Neuronal stem cell (in vitro differentiated cells): ENCODE measurements around the gene ZNG1B.
"Not testable (repeated sequence)": the region's sequence is repeated elsewhere in the genome, so short reads cannot be mapped to it uniquely, and the experiment has no call there.

Experiments used
- DNase-seq: peaks from one replicate; pipeline ENCODE4 v3.0.0-alpha.2; 2013; ENCODE audit warnings: low spot score
- H2AFZ ChIP-seq: one replicate; pipeline ENCODE4 v1.6.1; 2013; ENCODE audit warnings: mild to moderate bottlenecking, low read length, inconsistent platforms
- H2AK5ac ChIP-seq: 2 replicates; pipeline ENCODE4 v1.6.1; 2013; ENCODE audit warnings: low read depth, mild to moderate bottlenecking, inconsistent platforms, low read length, moderate library complexity, mixed read lengths
- H2BK120ac ChIP-seq: 2 replicates; pipeline ENCODE4 v1.6.1; 2013; ENCODE audit warnings: low read depth, mild to moderate bottlenecking, inconsistent platforms, low read length, moderate library complexity, mixed read lengths
- H2BK12ac ChIP-seq: one replicate; pipeline ENCODE4 v1.6.1; 2013; ENCODE audit warnings: low read length, inconsistent platforms
- H2BK15ac ChIP-seq: 2 replicates; pipeline ENCODE4 v1.6.1; 2013; ENCODE audit warnings: mild to moderate bottlenecking, low read length, inconsistent platforms, mixed read lengths
- H2BK5ac ChIP-seq: one replicate; pipeline ENCODE4 v1.6.1; 2013; ENCODE audit warnings: inconsistent platforms, mild to moderate bottlenecking, low read length, moderate library complexity
- H3K14ac ChIP-seq: one replicate; pipeline ENCODE4 v1.6.1; 2013; ENCODE audit warnings: low read length, inconsistent platforms
- H3K18ac ChIP-seq: 2 replicates; pipeline ENCODE4 v1.6.1; 2013; ENCODE audit warnings: low read length, inconsistent platforms
- H3K23ac ChIP-seq: 2 replicates; pipeline ENCODE4 v1.6.1; 2013; ENCODE audit warnings: low read depth, mild to moderate bottlenecking, mixed read lengths, low read length, inconsistent platforms; ENCODE audit not compliant: poor library complexity
- H3K27ac ChIP-seq: replicated peaks from 3 replicates; pipeline ENCODE4 v1.5.1; 2013; ENCODE audit warnings: low read length, inconsistent platforms
- H3K27me3 ChIP-seq, 3 experiments: 2 replicates each; pipeline ENCODE4 v1.6.1; 2013; ENCODE audit warnings: low read length in 3 of 3, mild to moderate bottlenecking in 2 of 3, inconsistent platforms in 1 of 3, low read depth in 1 of 3, mixed read lengths in 1 of 3, moderate library complexity in 1 of 3; ENCODE audit not compliant: control insufficient read depth in 3 of 3, insufficient read depth in 3 of 3
- H3K36me3 ChIP-seq, 2 donors: replicated peaks in 1 of 2; 2 replicates each; pipeline ENCODE4 v1.6.1; 2013; ENCODE audit warnings: low read length in 2 of 2; ENCODE audit not compliant: control insufficient read depth in 2 of 2, insufficient read depth in 2 of 2
- H3K4ac ChIP-seq: 2 replicates; pipeline ENCODE4 v1.6.1; 2013; ENCODE audit warnings: inconsistent platforms, mild to moderate bottlenecking, low read length, moderate library complexity
- H3K4me1 ChIP-seq, 2 donors: 1 replicate in 1 of 2; 2 replicates in 1 of 2; pipeline ENCODE4 v1.6.1; 2013; ENCODE audit warnings: low read length in 2 of 2, low read depth in 1 of 2; ENCODE audit not compliant: control insufficient read depth in 2 of 2, insufficient read depth in 1 of 2
- H3K4me2 ChIP-seq: one replicate; pipeline ENCODE4 v1.6.1; 2013; ENCODE audit warnings: mild to moderate bottlenecking, low read length, inconsistent platforms; ENCODE audit not compliant: insufficient read depth, poor library complexity, severe bottlenecking
- H3K4me3 ChIP-seq, 2 donors: 2 replicates each; pipeline ENCODE4 v1.5.1; 2013; ENCODE audit warnings: low read length in 2 of 2, mild to moderate bottlenecking in 2 of 2, inconsistent platforms in 1 of 2, moderate library complexity in 1 of 2
- H3K79me1 ChIP-seq: one replicate; pipeline ENCODE4 v1.6.1; 2013; ENCODE audit warnings: low read depth, mild to moderate bottlenecking, inconsistent platforms, low read length, moderate library complexity
- H3K9ac ChIP-seq: one replicate; pipeline ENCODE4 v1.6.1; 2013; ENCODE audit warnings: mild to moderate bottlenecking, low read depth, low read length, inconsistent platforms; ENCODE audit not compliant: poor library complexity
- H3K9me3 ChIP-seq, 2 donors: replicated peaks in 1 of 2; 2 replicates each; pipeline versions ENCODE3 to v1.6.1; 2013; ENCODE audit warnings: low read length in 2 of 2, mild to moderate bottlenecking in 2 of 2, inconsistent platforms in 1 of 2, low read depth in 1 of 2, mixed read lengths in 1 of 2, moderate library complexity in 1 of 2; ENCODE audit not compliant: control insufficient read depth in 2 of 2, insufficient read depth in 1 of 2
- H4K8ac ChIP-seq: one replicate; pipeline ENCODE4 v1.6.1; 2013; ENCODE audit warnings: low read depth, mild to moderate bottlenecking, inconsistent platforms, low read length, moderate library complexity
- H4K91ac ChIP-seq: one replicate; pipeline ENCODE4 v1.6.1; 2013; ENCODE audit warnings: low read length, low read depth, mild to moderate bottlenecking, inconsistent platforms; ENCODE audit not compliant: poor library complexity
- WGBS, 2 donors: extraction: QIAGEN DNeasy Blood & Tissue Kit; methylation state at CpG; one replicate each; pipeline ENCODE4 v1.1.7; 2013; ENCODE audit warnings: missing lambda C conversion rate in 2 of 2, mixed read lengths in 1 of 2; ENCODE audit not compliant: insufficient read length in 2 of 2, insufficient replicate concordance in 1 of 2; ENCODE audit errors: extremely low coverage in 2 of 2; 5-methylcytosine and 5-hydroxymethylcytosine counted together

ZNG1B gene

DNA sequence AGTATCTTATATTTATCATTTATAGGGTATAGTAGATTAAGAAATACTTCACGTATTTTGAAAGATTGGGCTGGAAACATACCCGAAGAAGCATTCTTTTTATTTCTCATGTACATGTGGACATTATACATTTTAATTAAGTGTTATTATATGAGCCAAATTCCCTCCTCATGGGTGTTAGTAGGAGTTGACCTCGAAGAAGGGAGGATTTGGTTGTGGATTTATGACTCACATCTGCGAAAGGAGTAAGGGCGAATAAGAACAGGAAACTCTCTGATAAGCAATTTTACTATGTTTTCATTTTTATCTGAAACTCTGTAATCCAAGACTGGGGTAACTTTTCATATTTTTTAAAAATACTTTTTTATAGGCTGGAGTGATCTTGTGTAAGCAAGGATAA, 84.0 kb downstream of the ZNG1B start:
- H2AK5ac ChIP-seq, H3K4ac ChIP-seq, H4K8ac ChIP-seq, H3K4me1 ChIP-seq, DNase-seq, H2BK120ac ChIP-seq, H2AFZ ChIP-seq, H3K14ac ChIP-seq, H2BK5ac ChIP-seq, H2BK12ac ChIP-seq, H3K9ac ChIP-seq, H3K79me1 ChIP-seq, H3K18ac ChIP-seq, H3K36me3 ChIP-seq, H3K9me3 ChIP-seq, H4K91ac ChIP-seq, H3K4me2 ChIP-seq, H3K27ac ChIP-seq, H3K27me3 ChIP-seq, H3K4me3 ChIP-seq, H2BK15ac ChIP-seq, H3K23ac ChIP-seq: not testable (repeated sequence)
- no CpG with 5 or more reads among the region's 5 CpGs for WGBS, 2 donors

- not testable (repeated sequence) for H3K27ac ChIP-seq, H3K23ac ChIP-seq, H3K4me3 ChIP-seq, H3K27me3 ChIP-seq, H3K9me3 ChIP-seq, H3K4ac ChIP-seq, H3K4me2 ChIP-seq, H4K91ac ChIP-seq, H2BK120ac ChIP-seq, H2BK15ac ChIP-seq, H3K4me1 ChIP-seq, H3K9ac ChIP-seq, H2BK12ac ChIP-seq, H3K14ac ChIP-seq, H4K8ac ChIP-seq, H2AFZ ChIP-seq, H3K79me1 ChIP-seq, H3K36me3 ChIP-seq, H3K18ac ChIP-seq, DNase-seq, H2BK5ac ChIP-seq, H2AK5ac ChIP-seq
- no CpG with 5 or more reads among the region's 1 CpG for WGBS, 2 donors
Measured at GRCh38 chr2:113524986-113525385, 87.5 kb downstream of the ZNG1B start.

- H2BK12ac ChIP-seq, DNase-seq, H3K23ac ChIP-seq, H3K4me1 ChIP-seq, H3K4ac ChIP-seq, H2BK120ac ChIP-seq, H2BK5ac ChIP-seq, H3K9me3 ChIP-seq, H3K27me3 ChIP-seq, H3K9ac ChIP-seq, H4K91ac ChIP-seq, H3K36me3 ChIP-seq, H2BK15ac ChIP-seq, H2AK5ac ChIP-seq, H3K4me3 ChIP-seq, H3K14ac ChIP-seq, H3K18ac ChIP-seq, H3K27ac ChIP-seq, H3K79me1 ChIP-seq, H4K8ac ChIP-seq, H3K4me2 ChIP-seq, H2AFZ ChIP-seq: not testable (repeated sequence)
- no CpG with 5 or more reads among the region's 12 CpGs for WGBS, 2 donors
Measured at GRCh38 chr2:113527350-113528045, 90.0 kb downstream of the ZNG1B start.

DNA sequence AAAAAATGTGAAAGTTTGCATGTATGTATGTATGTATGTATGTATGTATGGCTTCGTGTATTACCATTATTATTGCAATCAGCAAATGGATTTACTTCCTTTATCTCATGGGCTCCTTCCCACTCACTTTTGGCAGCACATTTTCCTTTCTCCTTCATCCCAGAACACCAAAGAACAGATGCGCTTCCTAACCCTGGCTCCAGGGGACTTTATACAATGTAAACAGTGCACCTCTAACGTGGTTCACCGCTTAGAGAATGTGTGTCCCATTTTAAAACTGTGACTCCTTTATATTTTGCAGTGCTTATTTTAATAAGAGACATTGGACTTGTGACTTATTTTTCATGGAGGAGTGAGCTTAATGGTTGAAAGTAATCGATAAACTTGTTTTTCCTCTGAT, 90.6 kb downstream of the ZNG1B start:
- H2BK15ac ChIP-seq, H2BK5ac ChIP-seq, H3K4me2 ChIP-seq, H3K23ac ChIP-seq, H2AK5ac ChIP-seq, H3K9ac ChIP-seq, H2BK12ac ChIP-seq, H4K8ac ChIP-seq, H3K27me3 ChIP-seq, H3K14ac ChIP-seq, H4K91ac ChIP-seq, H3K18ac ChIP-seq, H3K4me1 ChIP-seq, H3K36me3 ChIP-seq, H3K4me3 ChIP-seq, H3K4ac ChIP-seq, H2BK120ac ChIP-seq, H2AFZ ChIP-seq, H3K27ac ChIP-seq, DNase-seq, H3K9me3 ChIP-seq, H3K79me1 ChIP-seq: not testable (repeated sequence)
- no CpG with 5 or more reads among the region's 5 CpGs for WGBS, 2 donors
